GM18861 (cell line): ENCODE measurements around the gene STMN3.

Experiments used
- ATAC-seq: cut with Tn5 transposase; IDR thresholded peaks from one replicate; pipeline ENCODE4 v1.9.1; 2021; ENCODE audit not compliant: unreplicated experiment

The STMN3 gene

GRCh38 chr20:63591147-63591533, 62.1 kb downstream of the STMN3 start:
- ATAC-seq = no peak

- no peak for ATAC-seq
These were observed 62.7 kb downstream of the STMN3 start for GRCh38 chr20:63590218-63591146.
